A549 (cell line): ENCODE results near the gene SEC14L6. TPM values are rescaled to one million over a fixed set of nuclear protein-coding genes. Genes with fewer than 3 reads are reported as not detected.

ENCODE experiments used
- ATAC-seq, 2 experiments: fragments of 200-7000 bp in 1 of 2; fragments of >200 bp in 1 of 2; cut with Nextera tagmentation in 1 of 2; cut with Tn5 transposase in 1 of 2; 3 replicates each; pipeline versions ENCODE4 v1.8.0 to v1.9.1; 2018 to 2020; ENCODE audit warnings: mild to moderate bottlenecking in 1 of 2, moderate library complexity in 1 of 2
- CTCF ChIA-PET: fragments of 300-600 bp; sonication (Branson Sonifier 250); formaldehyde crosslinking; extraction: SDS; loops from one replicate; lab custom pipeline; 2021; ENCODE audit warnings: antibody characterized with exemption, inconsistent platforms; lab: Yijun Ruan, JAX
- POLR2A ChIA-PET: fragments of 350-600 bp; formaldehyde crosslinking; extraction: SDS; loops from one replicate; lab custom pipeline; 2021; ENCODE audit warnings: antibody characterized with exemption, inconsistent platforms; lab: Yijun Ruan, JAX
- DNase-seq, 2 experiments: peaks; one replicate each; pipeline versions ENCODE4 v3.0.0 to v3.0.0-alpha.2; 2011 to 2016; ENCODE audit warnings: low read depth in 1 of 2, low spot score in 1 of 2
- FAIRE-seq: peaks from 2 replicates; lab custom pipeline; 2011; peaks lifted over from hg19 to GRCh38; lab: Jason Lieb, UNC
- H3K27ac ChIP-seq, 2 experiments: fragments of >200 bp; sonication (Bioruptor Twin); formaldehyde crosslinking; 3 replicates each; pipeline ENCODE4 v1.5.1; 2016 to 2017
- H3K4me1 ChIP-seq: fragments of >200 bp; sonication (Bioruptor Twin); formaldehyde crosslinking; 3 replicates; pipeline ENCODE4 v1.6.1; 2016
- H3K4me2 ChIP-seq: fragments of >200 bp; sonication (Bioruptor Twin); formaldehyde crosslinking; 3 replicates; pipeline ENCODE4 v1.6.1; 2016
- H3K4me3 ChIP-seq: fragments of >200 bp; sonication (Bioruptor Twin); formaldehyde crosslinking; 3 replicates; pipeline ENCODE4 v1.5.1; 2016
- H3K9me3 ChIP-seq: fragments of >200 bp; sonication (Bioruptor Twin); formaldehyde crosslinking; 3 replicates; pipeline ENCODE4 v1.6.1; 2016
- BCL3 ChIP-seq: fragments of >200 bp; sonication (Bioruptor Twin); formaldehyde crosslinking; IDR thresholded peaks from 3 replicates; pipeline ENCODE4 v1.6.1; 2016
- CEBPB ChIP-seq, 2 experiments: fragments of >200 bp in 1 of 2; sonication (Bioruptor Twin) in 1 of 2; formaldehyde crosslinking in 1 of 2; IDR thresholded peaks; 2 replicates each; pipeline ENCODE4 v1.6.1; 2012 to 2016
- GATA3 ChIP-seq: IDR thresholded peaks from 2 replicates; pipeline ENCODE4 v1.6.1; 2012; ENCODE audit warnings: borderline replicate concordance
- HMGXB4 ChIP-seq: fragments of 250-450 bp; sonication (Bioruptor Pico); IDR thresholded peaks from 2 replicates; pipeline ENCODE4 v1.5.0; 2021; ENCODE audit warnings: mild to moderate bottlenecking, moderate library complexity, borderline replicate concordance
- HOXB5 ChIP-seq: fragments of 250-450 bp; sonication (Bioruptor Pico); IDR thresholded peaks from 2 replicates; pipeline ENCODE4 v1.5.0; 2020; ENCODE audit warnings: mild to moderate bottlenecking, moderate library complexity
- JUNB ChIP-seq: fragments of >200 bp; sonication (Bioruptor Twin); formaldehyde crosslinking; IDR thresholded peaks from 2 replicates; pipeline ENCODE4 v1.6.1; 2016
- KDM1A ChIP-seq: fragments of 200-600 bp; sonication (generic); IDR thresholded peaks from 2 replicates; pipeline ENCODE4 v1.6.1; 2016; ENCODE audit warnings: low read depth, mild to moderate bottlenecking
- MAZ ChIP-seq: fragments of 150-350 bp; IDR thresholded peaks from 2 replicates; pipeline ENCODE4 v1.6.1; 2014; ENCODE audit warnings: antibody characterized with exemption, low read depth, low read length, borderline replicate concordance
- MYC ChIP-seq: IDR thresholded peaks from 2 replicates; pipeline ENCODE4 v1.6.1; 2012; ENCODE audit warnings: mild to moderate bottlenecking, inconsistent platforms, low read length, improper control_type of control experiment, borderline replicate concordance
- NR3C1 ChIP-seq: fragments of >200 bp; sonication (Bioruptor Twin); formaldehyde crosslinking; IDR thresholded peaks from 3 replicates; pipeline ENCODE4 v1.6.1; 2017
- POLR2A ChIP-seq: IDR thresholded peaks from 2 replicates; pipeline ENCODE4 v1.6.1; 2012; ENCODE audit warnings: mild to moderate bottlenecking, low read length
- RAD21 ChIP-seq, 2 experiments: fragments of >200 bp in 1 of 2; sonication (Bioruptor Twin) in 1 of 2; formaldehyde crosslinking in 1 of 2; IDR thresholded peaks in 1 of 2; conservative IDR thresholded peaks in 1 of 2; 2 replicates in 1 of 2; 3 replicates in 1 of 2; pipeline ENCODE4 v1.6.1; 2012 to 2018; ENCODE audit warnings: inconsistent platforms in 1 of 2
- REST ChIP-seq: fragments of 200-600 bp; sonication (generic); IDR thresholded peaks from 2 replicates; pipeline ENCODE4 v1.6.1; 2016; ENCODE audit warnings: antibody characterized with exemption, mild to moderate bottlenecking, moderate library complexity
- SREBF2 ChIP-seq: fragments of 450-650 bp; IDR thresholded peaks from 2 replicates; pipeline ENCODE4 v1.6.1; 2014; ENCODE audit warnings: mild to moderate bottlenecking, moderate library complexity
- ZC3H11A ChIP-seq: fragments of 450-650 bp; IDR thresholded peaks from 2 replicates; pipeline ENCODE4 v1.6.1; 2014; ENCODE audit warnings: antibody characterized with exemption, mild to moderate bottlenecking
- WGBS: methylation state at CpG from one replicate; pipeline ENCODE4 v1.1.6; 2017; ENCODE audit errors: missing lambda C conversion rate; 5-methylcytosine and 5-hydroxymethylcytosine counted together
- polyA plus RNA-seq, 4 experiments: library from polyadenylated mRNA; depleted of rRNA in 3 of 4; stranded (reverse); fragments of >200 nt; fragmentation: RNase III in 1 of 4; extraction: RNeasy Plus Mini Kit Qiagen cat#74134 plus additional on column Dnase treatment in 1 of 4; gene quantifications; 2 replicates in 3 of 4; 3 replicates in 1 of 4; pipeline ENCODE4 v1.2.3, GENCODE V29; 2011 to 2017
- TF ChIP-seq, protein P1 (sequence below): fragments of 150-350 bp; IDR thresholded peaks from 2 replicates; pipeline ENCODE4 v1.6.1; 2014; ENCODE audit warnings: low read depth, mild to moderate bottlenecking, low read length

The SEC14L6 gene
- polyA plus RNA-seq, 2 of the 4 experiments (the other 2 are of a cell fraction) = not detected

DNA sequence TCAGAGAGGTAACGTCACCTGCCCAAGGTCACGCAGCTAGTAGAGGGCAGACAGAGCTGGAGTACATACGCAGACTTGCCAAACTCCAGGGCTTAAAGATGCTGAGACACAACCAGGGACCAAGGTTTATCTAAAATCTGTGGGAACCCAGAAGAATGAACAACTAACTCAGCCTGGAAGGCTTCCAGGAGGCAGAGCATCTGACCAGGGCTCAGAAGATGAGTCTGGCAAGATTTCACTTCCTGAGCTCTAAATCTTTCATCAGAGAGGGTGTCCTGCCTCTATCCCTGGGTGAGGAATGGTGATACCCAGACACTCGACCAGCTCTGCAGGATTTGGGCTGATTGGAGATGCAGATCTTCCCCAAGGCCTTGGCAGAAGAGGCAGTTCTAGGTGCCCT, 18.8 kb upstream of the SEC14L6 start:
- no peak for DNase-seq
- ATAC-seq = peak in 1 of 2 experiments; percentile 28; a peak in 3 of 6 replicates
- Histone ChIP-seq H3K4me3 (no peak overlapping the region), H3K4me2 (peak overlapping the region; percentile 36), H3K4me1 (peaks cover 61% of the 10 kb centered on the region), H3K9me3 (no peaks in the 10 kb centered on the region), H3K27ac (peak overlapping the region; percentile 18 to 70; a peak in 5 of 6 replicates)
- 52% methylated on average over 4 of the region's 4 CpGs for WGBS
- FAIRE-seq = no peak
- ChIA-PET POLR2A (no interaction called here), CTCF (interaction anchor here (1.3 to 2.4 kb wide), 4 partner anchors 12 to 80 kb away, joined by 3 to 7 read pairs (median 4); no protein-coding TSS in a partner anchor)
- TF ChIP-seq GATA3 (no peak), RAD21 (conservative IDR thresholded peaks at IDR 0.05 in 1 of 2, IDR thresholded peaks at IDR 0.05 in 1 of 2) (no peak), CEBPB (IDR thresholded peaks at IDR 0.05) (no peak), BCL3 (no peak), SREBF2 (no peak), NR3C1 (no peak), HMGXB4 (no peak), HOXB5 (CRISPR knock-in tag) (no peak), KDM1A (no peak), JUNB (no peak), POLR2A (no peak)

DNA sequence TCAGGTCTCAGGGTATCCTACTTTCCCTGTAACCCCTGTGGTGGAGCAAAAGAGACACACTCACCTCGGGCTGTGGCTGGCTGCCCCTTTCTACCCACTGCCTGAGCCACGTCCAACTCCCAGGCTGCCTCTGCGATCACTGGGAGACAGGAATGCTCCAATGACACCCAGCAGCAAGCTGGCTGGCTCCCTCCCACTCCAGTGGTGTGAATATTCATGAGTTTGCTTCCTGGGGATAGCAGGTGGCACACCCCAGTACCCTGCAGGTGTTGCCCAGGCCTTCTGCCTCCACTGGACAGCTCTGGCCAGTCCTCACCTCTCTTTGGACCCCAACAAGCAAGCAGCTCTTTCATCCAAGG, 18.2 kb upstream of the SEC14L6 start:
- no peak for TF ChIP-seq ZC3H11A
- TF ChIP-seq MAZ = no peak
- TF ChIP-seq, protein P1, sequence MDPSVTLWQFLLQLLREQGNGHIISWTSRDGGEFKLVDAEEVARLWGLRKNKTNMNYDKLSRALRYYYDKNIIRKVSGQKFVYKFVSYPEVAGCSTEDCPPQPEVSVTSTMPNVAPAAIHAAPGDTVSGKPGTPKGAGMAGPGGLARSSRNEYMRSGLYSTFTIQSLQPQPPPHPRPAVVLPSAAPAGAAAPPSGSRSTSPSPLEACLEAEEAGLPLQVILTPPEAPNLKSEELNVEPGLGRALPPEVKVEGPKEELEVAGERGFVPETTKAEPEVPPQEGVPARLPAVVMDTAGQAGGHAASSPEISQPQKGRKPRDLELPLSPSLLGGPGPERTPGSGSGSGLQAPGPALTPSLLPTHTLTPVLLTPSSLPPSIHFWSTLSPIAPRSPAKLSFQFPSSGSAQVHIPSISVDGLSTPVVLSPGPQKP = no peak
- no peak for TF ChIP-seq MYC
- TF ChIP-seq, all 56 proteins: peak for 0
- no peak for FAIRE-seq
- WGBS = no CpG with 5 or more reads among the region's 3 CpGs
- ATAC-seq = no peak
- peaks cover 67% of the 10 kb centered on the region for H3K4me1 ChIP-seq
- ChIA-PET CTCF (interaction anchor here (1.3 to 2.4 kb wide), 2 partner anchors 69 to 79 kb away, joined by 4 to 7 read pairs; no protein-coding TSS in a partner anchor), POLR2A (interaction anchor here (0.6 kb wide), 1 partner anchor 164 kb away, joined by 5 read pairs; no protein-coding TSS in a partner anchor)
- no peaks in the 10 kb centered on the region for H3K9me3 ChIP-seq
- peak overlapping the region; percentile 18 to 70; a peak in 3 of 6 replicates for H3K27ac ChIP-seq
- no peak for DNase-seq
- no peak overlapping the region for H3K4me3 ChIP-seq
- peak overlapping the region; percentile 36; the same call in 2 of the 3 replicates for H3K4me2 ChIP-seq

GRCh38 chr22:30564045-30564760, 17.7 kb upstream of the SEC14L6 start:
- ATAC-seq = no peak

More at GRCh38 chr22:30564045-30564760, 17.7 kb upstream of the SEC14L6 start:
- FAIRE-seq (no peak), DNase-seq (no peak)
- ChIA-PET CTCF (interaction anchor here (1.3 kb wide), 1 partner anchor 70 kb away, joined by 4 read pairs; no protein-coding TSS in a partner anchor), POLR2A (interaction anchor here (0.6 kb wide), 1 partner anchor 164 kb away, joined by 5 read pairs; no protein-coding TSS in a partner anchor)
- 87% methylated on average over 6 of the region's 8 CpGs for whole genome bisulfite sequencing
- no peaks in the 10 kb centered on the region for H3K9me3 ChIP-seq
- peaks cover 68% of the 10 kb centered on the region for H3K4me1 ChIP-seq
- H3K4me3 ChIP-seq = no peak overlapping the region
- no peak for TF ChIP-seq REST
- H3K27ac ChIP-seq = peak overlapping the region; percentile 18 to 70; a peak in 3 of 6 replicates
- peak overlapping the region; percentile 36; the same call in 1 of the 3 replicates for H3K4me2 ChIP-seq
